Measurements from ENCODE around the gene TCF15. TPM values are rescaled to one million over a fixed set of nuclear protein-coding genes. Genes with fewer than 3 reads are reported as not detected.

Gene TCF15
- total and polyA plus RNA-seq, 2 of the 8 experiments (the other 6 are each of a cell fraction or from before 2014, with no cell fraction given): 3.7 to 6.9 TPM

GRCh38 chr20:647479-648019 lies 37.4 kb upstream of the TCF15 start (continued):
- TF ChIP-seq, protein P1, sequence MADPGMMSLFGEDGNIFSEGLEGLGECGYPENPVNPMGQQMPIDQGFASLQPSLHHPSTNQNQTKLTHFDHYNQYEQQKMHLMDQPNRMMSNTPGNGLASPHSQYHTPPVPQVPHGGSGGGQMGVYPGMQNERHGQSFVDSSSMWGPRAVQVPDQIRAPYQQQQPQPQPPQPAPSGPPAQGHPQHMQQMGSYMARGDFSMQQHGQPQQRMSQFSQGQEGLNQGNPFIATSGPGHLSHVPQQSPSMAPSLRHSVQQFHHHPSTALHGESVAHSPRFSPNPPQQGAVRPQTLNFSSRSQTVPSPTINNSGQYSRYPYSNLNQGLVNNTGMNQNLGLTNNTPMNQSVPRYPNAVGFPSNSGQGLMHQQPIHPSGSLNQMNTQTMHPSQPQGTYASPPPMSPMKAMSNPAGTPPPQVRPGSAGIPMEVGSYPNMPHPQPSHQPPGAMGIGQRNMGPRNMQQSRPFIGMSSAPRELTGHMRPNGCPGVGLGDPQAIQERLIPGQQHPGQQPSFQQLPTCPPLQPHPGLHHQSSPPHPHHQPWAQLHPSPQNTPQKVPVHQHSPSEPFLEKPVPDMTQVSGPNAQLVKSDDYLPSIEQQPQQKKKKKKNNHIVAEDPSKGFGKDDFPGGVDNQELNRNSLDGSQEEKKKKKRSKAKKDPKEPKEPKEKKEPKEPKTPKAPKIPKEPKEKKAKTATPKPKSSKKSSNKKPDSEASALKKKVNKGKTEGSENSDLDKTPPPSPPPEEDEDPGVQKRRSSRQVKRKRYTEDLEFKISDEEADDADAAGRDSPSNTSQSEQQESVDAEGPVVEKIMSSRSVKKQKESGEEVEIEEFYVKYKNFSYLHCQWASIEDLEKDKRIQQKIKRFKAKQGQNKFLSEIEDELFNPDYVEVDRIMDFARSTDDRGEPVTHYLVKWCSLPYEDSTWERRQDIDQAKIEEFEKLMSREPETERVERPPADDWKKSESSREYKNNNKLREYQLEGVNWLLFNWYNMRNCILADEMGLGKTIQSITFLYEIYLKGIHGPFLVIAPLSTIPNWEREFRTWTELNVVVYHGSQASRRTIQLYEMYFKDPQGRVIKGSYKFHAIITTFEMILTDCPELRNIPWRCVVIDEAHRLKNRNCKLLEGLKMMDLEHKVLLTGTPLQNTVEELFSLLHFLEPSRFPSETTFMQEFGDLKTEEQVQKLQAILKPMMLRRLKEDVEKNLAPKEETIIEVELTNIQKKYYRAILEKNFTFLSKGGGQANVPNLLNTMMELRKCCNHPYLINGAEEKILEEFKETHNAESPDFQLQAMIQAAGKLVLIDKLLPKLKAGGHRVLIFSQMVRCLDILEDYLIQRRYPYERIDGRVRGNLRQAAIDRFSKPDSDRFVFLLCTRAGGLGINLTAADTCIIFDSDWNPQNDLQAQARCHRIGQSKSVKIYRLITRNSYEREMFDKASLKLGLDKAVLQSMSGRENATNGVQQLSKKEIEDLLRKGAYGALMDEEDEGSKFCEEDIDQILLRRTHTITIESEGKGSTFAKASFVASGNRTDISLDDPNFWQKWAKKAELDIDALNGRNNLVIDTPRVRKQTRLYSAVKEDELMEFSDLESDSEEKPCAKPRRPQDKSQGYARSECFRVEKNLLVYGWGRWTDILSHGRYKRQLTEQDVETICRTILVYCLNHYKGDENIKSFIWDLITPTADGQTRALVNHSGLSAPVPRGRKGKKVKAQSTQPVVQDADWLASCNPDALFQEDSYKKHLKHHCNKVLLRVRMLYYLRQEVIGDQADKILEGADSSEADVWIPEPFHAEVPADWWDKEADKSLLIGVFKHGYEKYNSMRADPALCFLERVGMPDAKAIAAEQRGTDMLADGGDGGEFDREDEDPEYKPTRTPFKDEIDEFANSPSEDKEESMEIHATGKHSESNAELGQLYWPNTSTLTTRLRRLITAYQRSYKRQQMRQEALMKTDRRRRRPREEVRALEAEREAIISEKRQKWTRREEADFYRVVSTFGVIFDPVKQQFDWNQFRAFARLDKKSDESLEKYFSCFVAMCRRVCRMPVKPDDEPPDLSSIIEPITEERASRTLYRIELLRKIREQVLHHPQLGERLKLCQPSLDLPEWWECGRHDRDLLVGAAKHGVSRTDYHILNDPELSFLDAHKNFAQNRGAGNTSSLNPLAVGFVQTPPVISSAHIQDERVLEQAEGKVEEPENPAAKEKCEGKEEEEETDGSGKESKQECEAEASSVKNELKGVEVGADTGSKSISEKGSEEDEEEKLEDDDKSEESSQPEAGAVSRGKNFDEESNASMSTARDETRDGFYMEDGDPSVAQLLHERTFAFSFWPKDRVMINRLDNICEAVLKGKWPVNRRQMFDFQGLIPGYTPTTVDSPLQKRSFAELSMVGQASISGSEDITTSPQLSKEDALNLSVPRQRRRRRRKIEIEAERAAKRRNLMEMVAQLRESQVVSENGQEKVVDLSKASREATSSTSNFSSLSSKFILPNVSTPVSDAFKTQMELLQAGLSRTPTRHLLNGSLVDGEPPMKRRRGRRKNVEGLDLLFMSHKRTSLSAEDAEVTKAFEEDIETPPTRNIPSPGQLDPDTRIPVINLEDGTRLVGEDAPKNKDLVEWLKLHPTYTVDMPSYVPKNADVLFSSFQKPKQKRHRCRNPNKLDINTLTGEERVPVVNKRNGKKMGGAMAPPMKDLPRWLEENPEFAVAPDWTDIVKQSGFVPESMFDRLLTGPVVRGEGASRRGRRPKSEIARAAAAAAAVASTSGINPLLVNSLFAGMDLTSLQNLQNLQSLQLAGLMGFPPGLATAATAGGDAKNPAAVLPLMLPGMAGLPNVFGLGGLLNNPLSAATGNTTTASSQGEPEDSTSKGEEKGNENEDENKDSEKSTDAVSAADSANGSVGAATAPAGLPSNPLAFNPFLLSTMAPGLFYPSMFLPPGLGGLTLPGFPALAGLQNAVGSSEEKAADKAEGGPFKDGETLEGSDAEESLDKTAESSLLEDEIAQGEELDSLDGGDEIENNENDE (IDR thresholded peaks at IDR 0.05; ENCODE audit: insufficient replicate concordance, low read length): no peak
- TF ChIP-seq JUN (IDR thresholded peaks at IDR 0.05; ENCODE audit: low read depth, low read length): no peak
- TF ChIP-seq EGR1 (IDR thresholded peaks at IDR 0.05; ENCODE audit: borderline replicate concordance, low read depth, low read length): no peak
- no peak for TF ChIP-seq SP4 (IDR thresholded peaks at IDR 0.05; ENCODE audit: low read length)
- no peak for TF ChIP-seq RBBP5 (IDR thresholded peaks at IDR 0.05; ENCODE audit: borderline replicate concordance, low read depth, low read length)
- TF ChIP-seq BCL11A (IDR thresholded peaks at IDR 0.05; ENCODE audit: low read depth in 2 of 2, low read length in 2 of 2): no peak
- no peak for TF ChIP-seq HDAC6 (IDR thresholded peaks at IDR 0.05; ENCODE audit: low read depth, low read length)
- TF ChIP-seq FOSL1 (IDR thresholded peaks at IDR 0.05; ENCODE audit: insufficient read depth, low read depth, low read length): no peak

All from H1 (cell line).